Measurements from ENCODE around the gene NR2F1.

Gene NR2F1

DNA sequence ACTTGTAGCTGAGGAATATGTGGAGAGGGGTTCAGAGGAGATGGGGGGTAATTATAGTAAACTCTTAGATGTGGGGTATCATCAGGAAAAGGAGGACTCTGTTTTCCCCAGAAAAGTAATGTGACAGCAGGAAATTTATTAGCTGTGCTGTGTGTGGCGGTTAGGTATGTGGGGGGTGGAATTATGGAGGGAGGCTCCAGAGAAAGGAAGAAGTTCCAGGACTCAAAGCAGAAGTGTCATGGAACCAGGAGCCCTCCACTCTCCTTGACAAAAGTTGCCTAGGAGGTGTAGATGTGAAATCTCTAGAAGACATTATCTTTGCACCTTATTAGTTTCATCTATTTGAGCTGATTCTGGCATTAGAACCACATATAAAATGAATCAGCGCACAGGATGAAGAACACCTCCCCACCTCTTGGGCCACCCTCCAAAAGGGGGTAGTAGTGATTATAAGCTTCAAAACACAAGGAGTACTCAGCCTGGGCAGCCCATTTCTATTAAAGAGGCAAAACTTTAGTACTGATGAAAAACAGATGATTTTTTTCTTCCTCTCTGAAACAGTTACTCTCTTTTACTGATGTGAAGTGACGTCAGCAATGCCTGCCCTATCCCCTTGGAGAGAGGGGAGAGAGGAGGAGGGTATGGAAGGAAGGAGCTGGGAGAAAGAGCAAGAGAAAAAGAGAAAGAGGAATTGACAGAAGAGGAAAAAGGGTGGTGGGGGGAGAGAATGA lies 18.2 kb downstream of the NR2F1 start:
- H3K27me3 Mint-ChIP-seq, result peaks cover 30% of the 10 kb centered on the region

GRCh38 chr5:93601802-93602155 lies 18.8 kb downstream of the NR2F1 start:
- H3K9me3 Mint-ChIP-seq, result peaks cover under 1% of the 10 kb centered on the region
- peaks cover 35% of the 10 kb centered on the region for H3K27me3 Mint-ChIP-seq
- CTCF ChIA-PET, result interaction anchor here (0.6 to 1.5 kb wide), 3 partner anchors 15 to 297 kb away, joined by 3 to 4 read pairs (median 3); no protein-coding TSS in a partner anchor
- H3K4me1 Mint-ChIP-seq, result peaks cover 2% of the 10 kb centered on the region
- H3K36me3 Mint-ChIP-seq, result peaks cover 4% of the 10 kb centered on the region
- DNase-seq, result no peak
- no peak overlapping the region for H3K4me3 Mint-ChIP-seq
- peak overlapping the region; percentile 52 for H3K27ac Mint-ChIP-seq

More for the DNA sequence above, 18.2 kb downstream of the NR2F1 start:
- CTCF ChIA-PET, result interaction anchor here (0.6 to 1.5 kb wide), 4 partner anchors 14 to 297 kb away, joined by 3 to 4 read pairs (median 4); no protein-coding TSS in a partner anchor
- Mint-ChIP-seq H3K9me3 (peaks cover 4% of the 10 kb centered on the region), H3K27ac (peak overlapping the region; percentile 52), H3K4me1 (peaks cover 2% of the 10 kb centered on the region), H3K4me3 (no peak overlapping the region), H3K36me3 (peaks cover 4% of the 10 kb centered on the region)
- no peak for DNase-seq

DNA sequence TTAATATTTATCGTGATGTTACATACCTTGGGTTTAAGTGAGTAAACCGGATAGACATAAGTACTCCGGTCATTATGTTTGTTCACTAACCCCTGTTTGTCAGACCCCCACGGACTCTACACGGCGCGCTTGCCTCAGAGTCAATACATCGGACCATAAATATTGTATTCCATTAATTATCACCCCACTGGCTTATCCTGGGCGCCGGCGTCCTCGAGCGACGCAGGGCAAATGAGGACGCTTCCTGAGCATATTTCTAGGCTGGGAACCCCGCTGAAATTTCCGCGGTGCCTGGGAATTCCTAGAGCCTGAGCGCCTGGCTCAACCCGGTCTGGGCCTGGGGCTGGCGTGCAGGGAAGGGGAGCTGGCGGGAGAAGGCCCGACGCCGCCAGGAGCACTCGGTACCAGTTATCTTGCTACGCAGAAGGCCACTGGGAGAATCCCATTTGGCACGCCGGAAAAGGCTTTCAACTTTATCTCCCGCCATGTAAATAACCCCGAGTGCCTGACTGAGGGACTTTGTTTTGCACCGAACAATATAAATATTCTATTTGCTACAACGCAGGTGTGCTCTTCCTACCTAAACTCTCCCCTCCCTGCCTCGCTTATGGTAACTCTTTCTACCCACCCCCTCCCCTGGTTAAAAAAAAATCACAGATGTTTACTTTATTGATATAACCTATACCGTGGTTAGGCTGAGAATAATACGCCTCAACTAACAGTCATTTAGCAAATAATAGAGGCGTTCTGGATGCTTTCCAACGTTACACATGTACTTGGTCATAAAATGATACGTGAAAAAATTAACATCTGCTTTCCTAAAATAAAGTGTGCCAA lies 19.4 kb downstream of the NR2F1 start:
- peaks cover 4% of the 10 kb centered on the region for H3K36me3 Mint-ChIP-seq

GRCh38 chr5:93603078-93603792 lies 20.2 kb downstream of the NR2F1 start:
- Mint-ChIP-seq H3K4me3 (no peak overlapping the region), H3K9me3 (no peaks in the 10 kb centered on the region), H3K4me1 (peaks cover 7% of the 10 kb centered on the region), H3K36me3 (peaks cover 4% of the 10 kb centered on the region), H3K27me3 (peaks cover 47% of the 10 kb centered on the region), H3K27ac (peak overlapping the region; percentile 12)
- CTCF ChIA-PET, result interaction anchor here (1.0 kb wide), 1 partner anchor 17 kb away, joined by 3 read pairs; no protein-coding TSS in a partner anchor
- DNase-seq, result no peak

More for the DNA sequence above, 19.4 kb downstream of the NR2F1 start:
- Mint-ChIP-seq H3K27ac (peak overlapping the region; percentile 52), H3K4me3 (no peak overlapping the region), H3K27me3 (peaks cover 39% of the 10 kb centered on the region), H3K9me3 (no peaks in the 10 kb centered on the region), H3K4me1 (peaks cover 2% of the 10 kb centered on the region)
- DNase-seq, result no peak
- CTCF ChIA-PET, result interaction anchor here (1.0 to 1.5 kb wide), 3 partner anchors 16 to 296 kb away, joined by 3 read pairs; no protein-coding TSS in a partner anchor

- H3K27ac Mint-ChIP-seq, result peak overlapping the region; percentile 10
- CTCF ChIA-PET, result no interaction called here
- H3K36me3 Mint-ChIP-seq, result peaks cover 4% of the 10 kb centered on the region
- no peaks in the 10 kb centered on the region for H3K9me3 Mint-ChIP-seq
- DNase-seq, result no peak
- no peak overlapping the region for H3K4me3 Mint-ChIP-seq
- H3K4me1 Mint-ChIP-seq, result peaks cover 7% of the 10 kb centered on the region
- peaks cover 50% of the 10 kb centered on the region for H3K27me3 Mint-ChIP-seq
Measured at GRCh38 chr5:93603793-93604643, 21.0 kb downstream of the NR2F1 start.

- Mint-ChIP-seq H3K9me3 (no peaks in the 10 kb centered on the region), H3K27me3 (peaks cover 59% of the 10 kb centered on the region), H3K27ac (no peak overlapping the region), H3K4me3 (no peak overlapping the region), H3K4me1 (peaks cover 7% of the 10 kb centered on the region), H3K36me3 (peaks cover 4% of the 10 kb centered on the region)
- CTCF ChIA-PET, result interaction anchor here (5.0 kb wide), 1 partner anchor 195 kb away, joined by 50 read pairs; no protein-coding TSS in a partner anchor
- no peak for DNase-seq
Measured at GRCh38 chr5:93604644-93605515, 21.9 kb downstream of the NR2F1 start.

DNA sequence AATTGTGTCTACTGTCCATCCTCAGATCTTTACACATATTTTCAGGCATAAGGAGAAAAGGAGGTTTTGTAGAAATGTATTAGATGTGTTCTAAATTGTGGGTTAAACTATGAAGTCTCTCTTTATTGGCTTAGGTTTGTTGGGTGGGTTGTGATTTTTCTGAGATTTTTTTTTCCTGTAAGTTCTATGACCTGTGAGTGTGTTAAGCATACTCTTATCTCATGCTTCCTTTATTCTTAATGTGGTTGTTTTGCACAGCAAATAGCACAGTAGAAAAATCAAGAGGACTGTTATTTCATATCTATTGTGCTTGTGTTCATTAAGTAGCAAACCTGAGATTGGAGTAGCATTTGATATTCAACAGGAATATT lies 23.3 kb downstream of the NR2F1 start:
- DNase-seq, result no peak
- no peak overlapping the region for H3K4me3 Mint-ChIP-seq
- H3K4me1 Mint-ChIP-seq, result peaks cover 7% of the 10 kb centered on the region
- peaks cover 4% of the 10 kb centered on the region for H3K36me3 Mint-ChIP-seq
- H3K27ac Mint-ChIP-seq, result no peak overlapping the region
- CTCF ChIA-PET, result interaction anchor here (1.2 to 5.0 kb wide), 6 partner anchors 14 to 194 kb away, joined by 3 to 50 read pairs (median 4); no protein-coding TSS in a partner anchor
- H3K27me3 Mint-ChIP-seq, result peaks cover 74% of the 10 kb centered on the region
- no peaks in the 10 kb centered on the region for H3K9me3 Mint-ChIP-seq

DNA sequence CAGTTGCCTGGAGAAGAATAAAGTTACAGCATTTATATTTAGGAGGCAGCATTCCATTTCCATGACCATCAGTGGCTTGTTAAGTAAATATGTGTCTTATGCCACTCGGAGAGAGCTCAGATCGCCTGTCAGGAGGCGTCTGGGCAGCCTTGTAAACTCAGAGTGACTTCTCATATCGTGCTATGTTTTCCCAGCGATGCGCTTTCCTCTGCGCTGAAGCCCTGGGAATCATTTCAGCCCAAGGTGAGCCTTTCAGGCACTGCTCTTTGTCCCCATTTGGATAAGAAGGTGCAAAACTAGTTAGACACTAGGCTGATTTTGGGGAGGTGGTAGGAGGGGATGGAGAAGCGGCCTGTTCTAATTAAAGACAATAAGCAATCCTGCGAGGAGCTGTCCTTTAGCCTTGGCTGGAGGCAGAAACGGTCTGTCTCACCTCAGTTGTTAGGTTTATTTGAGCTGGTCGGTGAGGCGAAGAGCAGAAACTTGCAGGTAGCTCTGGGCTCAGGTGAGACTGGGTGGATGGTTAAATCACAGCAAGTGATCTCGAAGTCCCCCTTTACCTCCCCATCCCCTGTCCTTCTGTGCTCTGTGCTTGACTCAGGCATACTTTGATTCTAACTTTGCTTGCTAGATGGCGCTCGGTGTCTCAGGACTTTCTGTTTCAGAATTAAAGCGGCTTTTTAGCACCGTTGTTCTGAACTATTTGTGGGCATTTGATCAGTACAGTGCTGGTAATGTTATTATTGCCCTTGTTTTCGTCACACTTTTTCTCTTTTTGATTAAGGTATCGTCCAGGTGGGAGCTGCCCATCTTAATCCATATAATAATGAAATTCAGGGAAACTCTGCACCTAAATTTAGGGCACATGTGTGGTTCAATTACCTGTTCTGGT lies 24.6 kb downstream of the NR2F1 start:
- CTCF ChIA-PET, result interaction anchor here (0.7 to 5.0 kb wide), 18 partner anchors 12 to 1243 kb away, joined by 3 to 50 read pairs (median 4); no protein-coding TSS in a partner anchor
- Mint-ChIP-seq H3K9me3 (no peaks in the 10 kb centered on the region), H3K27ac (no peak overlapping the region), H3K4me1 (peaks cover 7% of the 10 kb centered on the region), H3K4me3 (no peak overlapping the region), H3K27me3 (peaks cover 86% of the 10 kb centered on the region), H3K36me3 (peaks cover 4% of the 10 kb centered on the region)
- DNase-seq, result no peak

DNA sequence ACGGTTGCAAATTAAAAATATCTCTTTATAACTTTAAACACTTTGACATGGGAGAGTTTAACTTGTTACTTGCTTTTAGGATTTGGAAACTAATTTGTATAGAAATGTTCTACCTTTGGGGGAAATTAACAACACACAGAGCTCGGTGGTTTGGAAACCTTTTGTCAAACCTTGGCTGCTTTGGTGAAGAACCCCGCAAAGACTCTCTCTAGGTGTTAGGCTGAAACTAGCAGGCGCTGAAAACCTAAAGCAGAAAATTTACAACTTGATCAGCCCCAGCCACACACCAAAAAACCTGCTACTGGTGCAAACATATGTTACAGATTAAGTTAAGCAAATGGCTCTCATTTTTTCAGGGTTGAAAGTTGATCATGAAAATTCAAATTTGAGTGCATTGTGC lies 25.8 kb downstream of the NR2F1 start:
- Mint-ChIP-seq H3K27me3 (peaks cover 86% of the 10 kb centered on the region), H3K9me3 (no peaks in the 10 kb centered on the region), H3K4me3 (no peak overlapping the region), H3K27ac (no peak overlapping the region), H3K4me1 (peaks cover 5% of the 10 kb centered on the region), H3K36me3 (no peaks in the 10 kb centered on the region)
- CTCF ChIA-PET, result interaction anchor here (1.0 to 5.0 kb wide), 4 partner anchors 14 to 198 kb away, joined by 3 to 50 read pairs (median 4); no protein-coding TSS in a partner anchor
- no peak for DNase-seq

GRCh38 chr5:93609762-93610161 lies 26.7 kb downstream of the NR2F1 start:
- no peak for DNase-seq
- H3K27me3 Mint-ChIP-seq, result peaks cover 83% of the 10 kb centered on the region
- CTCF ChIA-PET, result no interaction called here
- H3K27ac Mint-ChIP-seq, result no peak overlapping the region
- no peaks in the 10 kb centered on the region for H3K36me3 Mint-ChIP-seq
- peaks cover 5% of the 10 kb centered on the region for H3K4me1 Mint-ChIP-seq
- no peak overlapping the region for H3K4me3 Mint-ChIP-seq
- no peaks in the 10 kb centered on the region for H3K9me3 Mint-ChIP-seq

GRCh38 chr5:93610581-93611272 lies 27.7 kb downstream of the NR2F1 start:
- no peaks in the 10 kb centered on the region for H3K36me3 Mint-ChIP-seq
- H3K27ac Mint-ChIP-seq, result no peak overlapping the region
- H3K9me3 Mint-ChIP-seq, result no peaks in the 10 kb centered on the region
- H3K4me3 Mint-ChIP-seq, result no peak overlapping the region
- H3K27me3 Mint-ChIP-seq, result peaks cover 78% of the 10 kb centered on the region
- peaks cover 5% of the 10 kb centered on the region for H3K4me1 Mint-ChIP-seq
- DNase-seq, result no peak
- CTCF ChIA-PET, result interaction anchor here (0.9 kb wide), 1 partner anchor 26 kb away, joined by 3 read pairs; no protein-coding TSS in a partner anchor

Measured in activated naive CD4-positive, alpha-beta T cell treated with anti-CD3 and anti-CD28 coated beads, Interleukin-2, amount 10 ng/mL, durations not matched to agents 7 days and 5 days (primary cell).